GM12878 (cell line): Measurements from ENCODE around the gene PPP1R13B. TPM values are rescaled to one million over a fixed set of nuclear protein-coding genes. Genes with fewer than 3 reads are reported as not detected.
"Not testable (repeated sequence)": the region's sequence is repeated elsewhere in the genome, so short reads cannot be mapped to it uniquely, and the experiment has no call there.

Experiments
- ATAC-seq: fragments of 200-7000 bp; cut with Tn5 transposase; 3 replicates; pipeline ENCODE4 v1.9.1; 2020; ENCODE audit warnings: mild to moderate bottlenecking, moderate library complexity
- BruUV-seq: library from RNA; stranded (reverse); fragments of 400-500 nt; replicated peaks from 2 replicates; lab custom pipeline; 2021; lab: Mats Ljungman, UMichigan
- CTCF ChIA-PET: fragments of 300-600 bp; sonication (Branson Sonifier 250); formaldehyde crosslinking; extraction: SDS; loops from one replicate; lab custom pipeline; 2021; ENCODE audit warnings: inconsistent platforms; lab: Yijun Ruan, JAX
- POLR2A ChIA-PET: fragments of 350-600 bp; formaldehyde crosslinking; extraction: SDS; loops from one replicate; lab custom pipeline; 2021; ENCODE audit warnings: inconsistent platforms; lab: Charles Lee
- RAD21 ChIA-PET: fragments of 300-600 bp; sonication (Branson Sonifier 250); formaldehyde crosslinking; loops from one replicate; lab custom pipeline; 2023; ENCODE audit warnings: antibody characterized with exemption; ENCODE audit not compliant: unreplicated experiment; lab: Charles Lee
- SMC1A ChIA-PET: fragments of 300-600 bp; sonication (Branson Sonifier 250); formaldehyde crosslinking; loops from one replicate; lab custom pipeline; 2023; ENCODE audit not compliant: unreplicated experiment, uncharacterized antibody; lab: Charles Lee
- DNase-seq: peaks from one replicate; pipeline ENCODE4 v3.0.0-alpha.2; 2011; ENCODE audit warnings: low read depth, low spot score
- FAIRE-seq: peaks from 3 replicates; lab custom pipeline; 2011; peaks lifted over from hg19 to GRCh38; lab: Jason Lieb, UNC
- H2AFZ ChIP-seq: 2 replicates; pipeline ENCODE4 v1.6.0; 2011; ENCODE audit warnings: low read depth, low read length, control low read depth; ENCODE audit not compliant: control insufficient read depth
- H3K27ac ChIP-seq: 2 replicates; pipeline ENCODE4 v1.5.1; 2011; ENCODE audit warnings: control low read depth; ENCODE audit not compliant: control insufficient read depth, insufficient read depth
- H3K27me3 ChIP-seq, 2 experiments: replicated peaks in 1 of 2; 2 replicates each; pipeline versions ENCODE4 v1.6.0 to v1.6.1; 2011; ENCODE audit warnings: low read length in 1 of 2; ENCODE audit not compliant: control insufficient read depth in 2 of 2, insufficient read depth in 2 of 2
- H3K36me3 ChIP-seq, 2 experiments: 2 replicates each; pipeline ENCODE4 v1.5.1; 2011; ENCODE audit warnings: low read length in 1 of 2; ENCODE audit not compliant: control insufficient read depth in 2 of 2, insufficient read depth in 2 of 2
- H3K4me1 ChIP-seq: 2 replicates; pipeline ENCODE4 v1.6.1; 2011; ENCODE audit warnings: mild to moderate bottlenecking, low read length, moderate library complexity, mixed read lengths; ENCODE audit not compliant: control insufficient read depth, insufficient read depth
- H3K4me2 ChIP-seq: 2 replicates; pipeline ENCODE4 v1.6.0; 2011; ENCODE audit warnings: control low read depth; ENCODE audit not compliant: control insufficient read depth, insufficient read depth
- H3K4me3 ChIP-seq: fragments of 200-600 bp; sonication (generic); 2 replicates; pipeline ENCODE4 v1.5.1; 2016
- H3K79me2 ChIP-seq: 2 replicates; pipeline ENCODE4 v1.6.0; 2011; ENCODE audit warnings: low read length; ENCODE audit not compliant: control insufficient read depth, insufficient read depth
- H3K9ac ChIP-seq: 2 replicates; pipeline ENCODE4 v1.8.0; 2011; ENCODE audit warnings: low read length, control low read depth, mixed read lengths; ENCODE audit not compliant: control insufficient read depth, insufficient read depth
- H3K9me3 ChIP-seq: replicated peaks from 3 replicates; pipeline ENCODE4 v1.5.1; 2011; ENCODE audit warnings: mild to moderate bottlenecking, low read length; ENCODE audit not compliant: control insufficient read depth, insufficient read depth
- H4K20me1 ChIP-seq: 2 replicates; pipeline ENCODE4 v1.6.0; 2011; ENCODE audit not compliant: control insufficient read depth, insufficient read depth
- ATF7 ChIP-seq: fragments of 450-650 bp; IDR thresholded peaks from 2 replicates; pipeline ENCODE4 v1.6.1; 2016; ENCODE audit warnings: low read depth, mild to moderate bottlenecking
- BACH1 ChIP-seq: fragments of 450-650 bp; IDR thresholded peaks from 2 replicates; pipeline ENCODE4 v1.6.1; 2017; ENCODE audit warnings: mild to moderate bottlenecking, borderline replicate concordance
- CBX5 ChIP-seq: sonication (generic); IDR thresholded peaks from 2 replicates; pipeline ENCODE4 v1.6.1; 2016; ENCODE audit warnings: low read depth, moderate library complexity, mild to moderate bottlenecking, inconsistent platforms
- KLF5 ChIP-seq: fragments of 450-650 bp; IDR thresholded peaks from 2 replicates; pipeline ENCODE4 v1.6.1; 2014; ENCODE audit warnings: mild to moderate bottlenecking; ENCODE audit not compliant: partially characterized antibody
- NR2C1 ChIP-seq: fragments of 450-650 bp; IDR thresholded peaks from 2 replicates; pipeline ENCODE4 v1.6.1; 2017; ENCODE audit warnings: antibody characterized with exemption, mild to moderate bottlenecking, moderate library complexity
- WGBS: methylation state at CpG from one replicate; pipeline ENCODE4 v1.1.6; 2016; ENCODE audit warnings: low lambda C conversion rate; ENCODE audit not compliant: insufficient replicate concordance, insufficient coverage; ENCODE audit errors: missing lambda C conversion rate; 5-methylcytosine and 5-hydroxymethylcytosine counted together
- in situ Hi-C: fragments of 300-500 bp; cut with MboI; formaldehyde crosslinking; loops from 9 replicates; pipeline ENCODE4 v1.14.3; 2018; ENCODE audit warnings: mixed read lengths
- intact Hi-C: fragments of 100-400 bp; cut with micrococcal nuclease; formaldehyde crosslinking; loops from one replicate; pipeline ENCODE4 v1.14.2; 2022; ENCODE audit not compliant: unreplicated experiment
- polyA plus RNA-seq, 11 experiments: library from polyadenylated mRNA; depleted of rRNA in 4 of 11; unstranded in 6 of 11; stranded (reverse) in 5 of 11; fragments of >200 nt; fragmentation: Nextera tagmentation in 4 of 11; fragmentation: Illumina TruSeq in 1 of 11; extraction: Ambion mirVana in 4 of 11; extraction: Trizol in 1 of 11; gene quantifications; 1 replicate in 1 of 11; 2 replicates in 10 of 11; pipeline versions ENCODE4 v1.2.1 to v1.2.3, GENCODE V29; 2011 to 2016; ENCODE audit warnings: inconsistent platforms in 2 of 11, missing spikeins in 2 of 11, low read depth in 1 of 11
- total RNA-seq, 4 experiments: library from RNA; depleted of rRNA in 3 of 4; stranded (reverse); fragments of >200 nt in 3 of 4; fragmentation: Illumina TruSeq in 1 of 4; extraction: Trizol in 1 of 4; gene quantifications; 2 replicates each; pipeline versions ENCODE4 v1.2.1 to v1.2.3, GENCODE V29; 2013 to 2021
- TF ChIP-seq, protein P1 (sequence below): IDR thresholded peaks from 2 replicates; pipeline ENCODE4 v1.6.1; 2012; ENCODE audit warnings: improper control_type of control experiment, low read depth, low read length; ENCODE audit not compliant: insufficient replicate concordance
- TF ChIP-seq, protein P2 (sequence below): fragments of 450-650 bp; IDR thresholded peaks from 2 replicates; pipeline ENCODE4 v1.6.1; 2018; ENCODE audit warnings: mild to moderate bottlenecking, low read depth, moderate library complexity; ENCODE audit not compliant: partially characterized antibody

The PPP1R13B gene
- total and polyA plus RNA-seq, 10 of the 15 experiments (the other 5 are each of a cell fraction or from before 2014, with no cell fraction given) = 0.16 to 8.1 (median 3.2) TPM

DNA sequence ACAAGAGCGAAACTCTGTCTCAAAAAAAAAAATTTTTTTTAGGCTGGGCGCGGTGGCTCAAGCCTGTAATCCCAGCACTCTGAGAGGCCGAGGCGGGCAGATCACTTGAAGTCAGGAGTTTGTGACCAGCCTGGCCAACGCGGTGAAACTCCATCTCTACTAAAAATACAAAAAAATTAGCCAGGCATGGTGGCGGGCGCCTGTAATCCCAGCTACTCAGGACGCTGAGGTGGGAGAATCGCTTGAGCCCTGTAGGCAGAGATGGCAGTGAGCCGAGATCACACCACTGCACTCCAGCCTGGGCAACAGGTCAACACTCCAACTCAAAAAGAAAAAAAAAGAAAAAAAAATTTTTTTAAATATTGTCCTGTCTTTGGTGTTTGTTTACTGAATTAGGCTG is 6.1 kb downstream of the PPP1R13B start:
- H3K4me3 ChIP-seq, H3K27ac ChIP-seq, H4K20me1 ChIP-seq, H3K27me3 ChIP-seq, H3K79me2 ChIP-seq, BruUV-seq, H3K4me2 ChIP-seq, H3K36me3 ChIP-seq, CTCF ChIA-PET, DNase-seq, H2AFZ ChIP-seq, RAD21 ChIA-PET, intact Hi-C loops, in situ Hi-C loops, FAIRE-seq, H3K4me1 ChIP-seq, ATAC-seq, H3K9ac ChIP-seq, H3K9me3 ChIP-seq: not testable (repeated sequence)
- ChIA-PET SMC1A (interaction anchor here (1.0 kb wide), 1 partner anchor 16 kb away, joined by 4 read pairs; no protein-coding TSS in a partner anchor), POLR2A (interaction anchor here (1.0 to 1.2 kb wide), 2 partner anchors 140 to 152 kb away, joined by 3 read pairs; no protein-coding TSS in a partner anchor)
- 89% methylated on average over 12 of the region's 12 CpGs for WGBS

DNA sequence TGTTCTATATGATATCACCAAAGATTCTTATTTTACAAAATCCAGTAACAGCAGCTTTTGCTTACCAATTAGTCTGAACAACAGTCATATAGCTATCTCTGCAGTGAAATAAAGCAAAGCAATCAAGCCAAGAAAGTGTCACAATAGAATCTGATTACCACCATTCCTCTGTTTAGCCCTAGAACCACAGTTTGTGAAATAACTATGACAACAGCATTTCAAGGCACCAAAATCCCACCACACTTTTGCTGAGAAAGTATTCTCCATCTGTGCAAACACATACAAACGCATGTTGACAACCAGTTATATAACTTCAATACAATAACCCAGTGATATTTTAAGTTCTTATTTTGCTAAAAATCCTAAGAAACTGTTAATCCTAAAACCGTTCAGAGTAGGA is 7.4 kb downstream of the PPP1R13B start:
- no peaks in the 10 kb centered on the region for H3K79me2 ChIP-seq
- intact Hi-C loops = no loop called here
- ChIA-PET CTCF (no interaction called here), SMC1A (no interaction called here), POLR2A (interaction anchor here (0.7 kb wide), 1 partner anchor 266 kb away, joined by 4 read pairs; no protein-coding TSS in a partner anchor), RAD21 (no interaction called here)
- 80% methylated on average over 2 of the region's 2 CpGs for WGBS
- no peak overlapping the region for H3K9ac ChIP-seq
- in situ Hi-C loops = no loop called here
- H3K4me3 ChIP-seq = no peak overlapping the region
- H3K4me1 ChIP-seq = no peaks in the 10 kb centered on the region
- H3K27me3 ChIP-seq = no peaks in the 10 kb centered on the region
- H2AFZ ChIP-seq = no peak overlapping the region
- no TSS peak for BruUV-seq
- DNase-seq (no peak), ATAC-seq (no peak), FAIRE-seq (no peak)
- H3K4me2 ChIP-seq = no peak overlapping the region
- H3K9me3 ChIP-seq = no peaks in the 10 kb centered on the region
- no peaks in the 10 kb centered on the region for H4K20me1 ChIP-seq
- H3K36me3 ChIP-seq = no peaks in the 10 kb centered on the region
- no peak overlapping the region for H3K27ac ChIP-seq
- TF ChIP-seq BACH1 = no peak
- TF ChIP-seq KLF5 = no peak
- TF ChIP-seq CBX5 = no peak
- TF ChIP-seq, protein P1, sequence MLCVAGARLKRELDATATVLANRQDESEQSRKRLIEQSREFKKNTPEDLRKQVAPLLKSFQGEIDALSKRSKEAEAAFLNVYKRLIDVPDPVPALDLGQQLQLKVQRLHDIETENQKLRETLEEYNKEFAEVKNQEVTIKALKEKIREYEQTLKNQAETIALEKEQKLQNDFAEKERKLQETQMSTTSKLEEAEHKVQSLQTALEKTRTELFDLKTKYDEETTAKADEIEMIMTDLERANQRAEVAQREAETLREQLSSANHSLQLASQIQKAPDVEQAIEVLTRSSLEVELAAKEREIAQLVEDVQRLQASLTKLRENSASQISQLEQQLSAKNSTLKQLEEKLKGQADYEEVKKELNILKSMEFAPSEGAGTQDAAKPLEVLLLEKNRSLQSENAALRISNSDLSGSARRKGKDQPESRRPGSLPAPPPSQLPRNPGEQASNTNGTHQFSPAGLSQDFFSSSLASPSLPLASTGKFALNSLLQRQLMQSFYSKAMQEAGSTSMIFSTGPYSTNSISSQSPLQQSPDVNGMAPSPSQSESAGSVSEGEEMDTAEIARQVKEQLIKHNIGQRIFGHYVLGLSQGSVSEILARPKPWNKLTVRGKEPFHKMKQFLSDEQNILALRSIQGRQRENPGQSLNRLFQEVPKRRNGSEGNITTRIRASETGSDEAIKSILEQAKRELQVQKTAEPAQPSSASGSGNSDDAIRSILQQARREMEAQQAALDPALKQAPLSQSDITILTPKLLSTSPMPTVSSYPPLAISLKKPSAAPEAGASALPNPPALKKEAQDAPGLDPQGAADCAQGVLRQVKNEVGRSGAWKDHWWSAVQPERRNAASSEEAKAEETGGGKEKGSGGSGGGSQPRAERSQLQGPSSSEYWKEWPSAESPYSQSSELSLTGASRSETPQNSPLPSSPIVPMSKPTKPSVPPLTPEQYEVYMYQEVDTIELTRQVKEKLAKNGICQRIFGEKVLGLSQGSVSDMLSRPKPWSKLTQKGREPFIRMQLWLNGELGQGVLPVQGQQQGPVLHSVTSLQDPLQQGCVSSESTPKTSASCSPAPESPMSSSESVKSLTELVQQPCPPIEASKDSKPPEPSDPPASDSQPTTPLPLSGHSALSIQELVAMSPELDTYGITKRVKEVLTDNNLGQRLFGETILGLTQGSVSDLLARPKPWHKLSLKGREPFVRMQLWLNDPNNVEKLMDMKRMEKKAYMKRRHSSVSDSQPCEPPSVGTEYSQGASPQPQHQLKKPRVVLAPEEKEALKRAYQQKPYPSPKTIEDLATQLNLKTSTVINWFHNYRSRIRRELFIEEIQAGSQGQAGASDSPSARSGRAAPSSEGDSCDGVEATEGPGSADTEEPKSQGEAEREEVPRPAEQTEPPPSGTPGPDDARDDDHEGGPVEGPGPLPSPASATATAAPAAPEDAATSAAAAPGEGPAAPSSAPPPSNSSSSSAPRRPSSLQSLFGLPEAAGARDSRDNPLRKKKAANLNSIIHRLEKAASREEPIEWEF = no peak
- TF ChIP-seq, protein P2, sequence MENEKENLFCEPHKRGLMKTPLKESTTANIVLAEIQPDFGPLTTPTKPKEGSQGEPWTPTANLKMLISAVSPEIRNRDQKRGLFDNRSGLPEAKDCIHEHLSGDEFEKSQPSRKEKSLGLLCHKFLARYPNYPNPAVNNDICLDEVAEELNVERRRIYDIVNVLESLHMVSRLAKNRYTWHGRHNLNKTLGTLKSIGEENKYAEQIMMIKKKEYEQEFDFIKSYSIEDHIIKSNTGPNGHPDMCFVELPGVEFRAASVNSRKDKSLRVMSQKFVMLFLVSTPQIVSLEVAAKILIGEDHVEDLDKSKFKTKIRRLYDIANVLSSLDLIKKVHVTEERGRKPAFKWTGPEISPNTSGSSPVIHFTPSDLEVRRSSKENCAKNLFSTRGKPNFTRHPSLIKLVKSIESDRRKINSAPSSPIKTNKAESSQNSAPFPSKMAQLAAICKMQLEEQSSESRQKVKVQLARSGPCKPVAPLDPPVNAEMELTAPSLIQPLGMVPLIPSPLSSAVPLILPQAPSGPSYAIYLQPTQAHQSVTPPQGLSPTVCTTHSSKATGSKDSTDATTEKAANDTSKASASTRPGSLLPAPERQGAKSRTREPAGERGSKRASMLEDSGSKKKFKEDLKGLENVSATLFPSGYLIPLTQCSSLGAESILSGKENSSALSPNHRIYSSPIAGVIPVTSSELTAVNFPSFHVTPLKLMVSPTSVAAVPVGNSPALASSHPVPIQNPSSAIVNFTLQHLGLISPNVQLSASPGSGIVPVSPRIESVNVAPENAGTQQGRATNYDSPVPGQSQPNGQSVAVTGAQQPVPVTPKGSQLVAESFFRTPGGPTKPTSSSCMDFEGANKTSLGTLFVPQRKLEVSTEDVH = no peak
- no peak for TF ChIP-seq ATF7
- TF ChIP-seq NR2C1 = no peak
